Measurements from ENCODE around the gene SNN.

Gene SNN

DNA sequence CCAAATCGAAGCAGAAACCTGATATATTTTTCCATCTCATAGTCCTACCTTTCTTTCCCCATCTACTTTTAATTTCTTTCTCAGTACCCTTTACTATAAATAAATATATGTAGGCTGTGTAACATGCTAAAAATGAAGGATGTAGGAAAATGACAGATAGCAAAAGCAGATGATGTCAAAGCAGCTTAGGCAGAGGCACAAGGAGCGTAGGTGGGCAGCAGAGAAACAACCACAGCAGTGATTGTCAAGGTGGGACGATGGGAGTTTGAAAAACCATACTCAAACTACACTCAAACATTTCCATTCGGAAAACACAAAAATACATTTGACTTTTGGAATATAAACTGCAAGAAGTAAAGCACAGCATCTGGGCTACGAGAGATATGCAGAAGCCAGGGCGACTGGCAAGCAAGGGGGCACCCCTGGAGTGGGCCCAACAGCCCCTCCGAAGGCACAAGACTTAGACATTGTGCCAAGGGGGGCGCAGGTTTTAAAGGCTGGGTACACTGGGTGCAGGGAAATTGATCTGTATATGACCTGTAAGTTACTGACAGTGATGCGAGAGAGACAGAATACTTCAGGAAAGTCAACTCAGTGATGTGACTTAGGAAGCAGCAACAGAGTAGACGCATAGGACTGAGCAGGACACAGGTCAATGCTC, 31.1 kb downstream of the SNN start:
- CTCF ChIA-PET = interaction anchor here (2.9 to 3.7 kb wide), 2 partner anchors 10 to 15 kb away, joined by 8 to 13 read pairs; no protein-coding TSS in a partner anchor

DNA sequence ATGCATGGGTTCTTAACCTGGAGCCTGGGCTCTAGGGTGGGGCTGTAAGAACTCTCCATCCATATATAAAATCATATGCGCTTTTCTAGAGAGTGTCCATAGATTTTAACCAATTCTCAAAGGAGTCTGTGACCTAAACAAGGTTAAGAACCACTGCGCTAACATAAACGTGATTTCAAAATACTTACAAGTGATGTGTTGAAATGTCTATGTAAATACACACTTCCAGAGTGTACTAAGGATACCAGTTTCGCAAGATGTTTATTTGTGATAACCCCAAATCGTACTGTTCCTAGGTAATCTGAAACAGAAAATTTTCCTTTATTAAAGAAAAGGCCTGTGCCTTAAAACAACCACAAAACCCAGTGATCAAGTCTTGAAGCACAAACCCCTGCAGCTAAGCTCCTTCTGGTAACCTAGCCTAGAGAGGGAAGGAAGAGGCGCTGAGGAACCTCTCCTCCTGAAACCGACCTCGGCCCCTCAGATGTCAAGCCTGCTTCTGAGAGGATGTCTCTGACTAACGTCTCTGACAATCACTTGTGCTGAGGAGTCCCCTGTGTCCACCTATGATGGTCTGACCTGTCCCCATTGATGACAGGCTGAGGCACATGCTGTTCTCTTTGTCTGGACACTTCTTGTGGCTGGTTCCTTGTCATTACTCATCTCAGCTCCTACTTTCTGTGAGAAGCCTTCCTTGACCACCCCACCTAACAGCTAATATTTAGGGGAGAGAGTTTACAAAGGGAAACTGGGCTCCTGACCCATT, 32.2 kb downstream of the SNN start:
- TF ChIP-seq, protein P1, sequence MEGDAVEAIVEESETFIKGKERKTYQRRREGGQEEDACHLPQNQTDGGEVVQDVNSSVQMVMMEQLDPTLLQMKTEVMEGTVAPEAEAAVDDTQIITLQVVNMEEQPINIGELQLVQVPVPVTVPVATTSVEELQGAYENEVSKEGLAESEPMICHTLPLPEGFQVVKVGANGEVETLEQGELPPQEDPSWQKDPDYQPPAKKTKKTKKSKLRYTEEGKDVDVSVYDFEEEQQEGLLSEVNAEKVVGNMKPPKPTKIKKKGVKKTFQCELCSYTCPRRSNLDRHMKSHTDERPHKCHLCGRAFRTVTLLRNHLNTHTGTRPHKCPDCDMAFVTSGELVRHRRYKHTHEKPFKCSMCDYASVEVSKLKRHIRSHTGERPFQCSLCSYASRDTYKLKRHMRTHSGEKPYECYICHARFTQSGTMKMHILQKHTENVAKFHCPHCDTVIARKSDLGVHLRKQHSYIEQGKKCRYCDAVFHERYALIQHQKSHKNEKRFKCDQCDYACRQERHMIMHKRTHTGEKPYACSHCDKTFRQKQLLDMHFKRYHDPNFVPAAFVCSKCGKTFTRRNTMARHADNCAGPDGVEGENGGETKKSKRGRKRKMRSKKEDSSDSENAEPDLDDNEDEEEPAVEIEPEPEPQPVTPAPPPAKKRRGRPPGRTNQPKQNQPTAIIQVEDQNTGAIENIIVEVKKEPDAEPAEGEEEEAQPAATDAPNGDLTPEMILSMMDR (IDR thresholded peaks at IDR 0.05; ENCODE audit: control extremely low read depth, extremely low read depth, low read depth, missing control alignments) = no peak
- ChIA-PET CTCF (interaction anchor here (0.6 to 3.7 kb wide), 3 partner anchors 11 to 14 kb away, joined by 3 to 13 read pairs (median 8); no protein-coding TSS in a partner anchor), POLR2A (no interaction called here)
- DNase-seq (ENCODE audit: extremely low spot score) = no peak

More for the DNA sequence above, 31.1 kb downstream of the SNN start:
- DNase-seq (ENCODE audit: extremely low spot score) = no peak
- POLR2A ChIA-PET = interaction anchor here (0.5 kb wide), 1 partner anchor 443 kb away, joined by 3 read pairs; no protein-coding TSS in a partner anchor
- TF ChIP-seq, protein P1 (IDR thresholded peaks at IDR 0.05; ENCODE audit: control extremely low read depth, extremely low read depth, low read depth, missing control alignments) = no peak

DNA sequence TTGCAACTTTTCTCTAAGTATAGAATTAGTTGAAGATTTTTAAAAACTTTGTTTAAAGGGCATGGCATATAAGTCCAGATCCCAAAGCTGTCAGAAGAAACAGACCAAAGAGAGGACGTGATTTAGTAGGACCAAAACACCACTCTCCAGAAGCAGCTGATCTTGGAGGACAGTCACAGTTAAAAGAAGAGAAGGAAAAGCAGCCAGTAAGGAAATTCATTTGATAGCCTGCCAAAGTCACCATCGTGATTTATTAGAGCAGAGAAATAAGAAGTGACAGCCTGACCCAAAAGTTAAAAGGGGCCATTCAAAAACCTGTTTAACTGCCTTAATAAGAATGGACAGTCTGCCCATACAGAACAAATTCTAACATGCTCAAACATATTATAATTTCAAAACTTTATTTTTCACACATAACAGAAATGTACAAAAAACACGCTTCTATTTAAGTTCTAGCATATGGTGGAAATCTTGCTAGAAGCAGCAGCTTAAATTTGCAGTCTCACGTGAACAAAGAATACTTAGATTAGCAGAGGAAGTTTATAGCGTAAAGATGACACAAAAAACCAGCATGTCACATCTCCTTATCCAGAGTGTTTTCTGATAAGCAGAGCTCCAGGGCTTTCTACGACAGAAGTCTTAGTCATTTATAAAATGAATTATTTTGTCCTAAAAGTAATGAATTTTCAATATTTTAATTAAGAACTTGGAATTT, 37.2 kb downstream of the SNN start:
- TF ChIP-seq, protein P1 (IDR thresholded peaks at IDR 0.05; ENCODE audit: control extremely low read depth, extremely low read depth, low read depth, missing control alignments) = no peak
- DNase-seq (ENCODE audit: extremely low spot score) = no peak
- ChIA-PET POLR2A (no interaction called here), CTCF (interaction anchor here (2.5 kb wide), 1 partner anchor 10 kb away, joined by 16 read pairs; no protein-coding TSS in a partner anchor)

DNA sequence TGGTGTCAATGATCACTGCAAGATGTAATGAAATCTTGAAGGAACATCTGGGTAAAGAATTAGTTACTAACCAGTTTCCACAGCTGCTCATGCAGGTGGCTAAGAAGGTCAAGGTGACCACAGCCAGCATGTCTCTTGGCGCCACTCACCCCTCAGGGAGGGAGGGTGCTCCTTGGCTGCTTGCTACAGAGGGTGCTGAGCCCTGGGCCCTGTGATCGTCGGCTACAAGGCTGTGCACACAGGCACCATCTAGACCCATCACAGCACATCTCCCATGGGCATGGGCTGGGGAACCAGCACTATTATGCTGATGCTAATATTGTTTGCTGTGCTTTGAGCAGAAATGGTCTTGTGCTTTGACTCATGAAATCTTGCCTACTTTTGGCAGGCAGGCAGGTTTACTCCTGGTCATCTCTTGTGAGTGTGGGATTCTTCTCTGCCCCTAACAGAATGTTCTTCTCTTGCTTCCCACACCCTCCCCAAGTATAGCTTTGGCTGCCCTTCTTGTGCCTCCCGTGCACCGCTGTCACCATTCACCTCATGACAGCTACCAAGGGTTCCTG, 38.0 kb downstream of the SNN start:
- TF ChIP-seq, protein P1 (IDR thresholded peaks at IDR 0.05; ENCODE audit: control extremely low read depth, extremely low read depth, low read depth, missing control alignments) = no peak
- no peak for DNase-seq (ENCODE audit: extremely low spot score)
- ChIA-PET CTCF (interaction anchor here (0.6 to 2.5 kb wide), 4 partner anchors 9 to 451 kb away, joined by 3 to 16 read pairs (median 3); partner anchors contain the start of genes SOCS1 and TXNDC11), POLR2A (no interaction called here)

DNA sequence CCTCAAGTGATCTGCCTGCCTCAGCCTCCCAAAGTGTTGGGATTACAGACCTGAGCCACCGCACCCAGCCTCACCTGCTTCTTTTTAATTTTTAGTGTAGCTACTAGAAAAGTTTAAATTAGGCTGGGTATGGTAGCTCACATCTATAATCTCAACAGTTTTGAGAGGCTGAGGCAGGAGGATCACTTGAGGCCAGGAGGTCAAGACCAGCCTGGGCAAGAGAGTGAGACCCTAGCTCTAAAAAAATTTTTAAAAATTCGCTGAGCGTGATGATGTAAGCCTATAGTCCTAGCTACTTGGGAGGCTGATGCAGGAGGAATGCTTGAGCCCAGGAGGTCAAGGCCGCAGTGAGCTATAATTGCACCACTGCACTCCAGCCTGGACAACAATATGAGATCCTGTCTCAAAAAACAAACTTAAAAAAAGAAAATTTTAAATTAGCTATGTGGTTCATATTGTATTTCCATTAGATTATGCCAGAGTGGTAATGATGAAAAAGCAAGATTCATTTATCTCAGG, 39.5 kb downstream of the SNN start:
- ChIA-PET POLR2A (no interaction called here), CTCF (interaction anchor here (1.2 to 1.3 kb wide), 3 partner anchors 17 to 452 kb away, joined by 3 to 5 read pairs (median 3); partner anchors contain the start of gene SOCS1)
- DNase-seq (ENCODE audit: extremely low spot score) = no peak
- TF ChIP-seq, protein P1 (IDR thresholded peaks at IDR 0.05; ENCODE audit: control extremely low read depth, extremely low read depth, low read depth, missing control alignments) = no peak
